HG02973 (cell line): ENCODE measurements around the gene ARHGAP44.

Source experiments
- ATAC-seq: cut with Tn5 transposase; IDR thresholded peaks from one replicate; pipeline ENCODE4 v1.9.1; 2021; ENCODE audit warnings: moderate library complexity; ENCODE audit not compliant: unreplicated experiment

The ARHGAP44 gene

GRCh38 chr17:12990041-12990808, 200.9 kb downstream of the ARHGAP44 start:
- ATAC-seq: no peak

- no peak for ATAC-seq
These were observed 201.6 kb downstream of the ARHGAP44 start for GRCh38 chr17:12990926-12991325.

GRCh38 chr17:12992676-12993075, 203.4 kb downstream of the ARHGAP44 start:
- no peak for ATAC-seq

DNA sequence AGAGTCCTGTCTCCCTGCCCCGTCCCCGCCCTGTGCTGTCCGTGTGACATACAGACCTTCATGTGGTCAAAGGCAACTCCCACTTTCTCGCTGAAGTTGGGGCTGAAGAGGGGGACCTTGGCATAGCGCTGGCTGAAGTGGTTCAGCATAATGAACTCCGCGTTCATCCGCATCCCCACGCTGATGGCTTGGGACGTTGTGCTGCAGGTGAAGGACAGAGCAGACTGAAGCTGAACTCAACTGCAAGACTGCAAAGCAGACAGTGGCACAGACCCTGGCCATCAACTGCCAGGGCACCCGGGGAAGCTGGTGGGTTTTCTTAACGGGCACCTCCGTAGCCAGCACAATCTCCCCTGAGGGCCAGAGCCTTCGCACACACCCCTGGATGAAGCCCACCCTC, 204.3 kb downstream of the ARHGAP44 start:
- no peak for ATAC-seq

DNA sequence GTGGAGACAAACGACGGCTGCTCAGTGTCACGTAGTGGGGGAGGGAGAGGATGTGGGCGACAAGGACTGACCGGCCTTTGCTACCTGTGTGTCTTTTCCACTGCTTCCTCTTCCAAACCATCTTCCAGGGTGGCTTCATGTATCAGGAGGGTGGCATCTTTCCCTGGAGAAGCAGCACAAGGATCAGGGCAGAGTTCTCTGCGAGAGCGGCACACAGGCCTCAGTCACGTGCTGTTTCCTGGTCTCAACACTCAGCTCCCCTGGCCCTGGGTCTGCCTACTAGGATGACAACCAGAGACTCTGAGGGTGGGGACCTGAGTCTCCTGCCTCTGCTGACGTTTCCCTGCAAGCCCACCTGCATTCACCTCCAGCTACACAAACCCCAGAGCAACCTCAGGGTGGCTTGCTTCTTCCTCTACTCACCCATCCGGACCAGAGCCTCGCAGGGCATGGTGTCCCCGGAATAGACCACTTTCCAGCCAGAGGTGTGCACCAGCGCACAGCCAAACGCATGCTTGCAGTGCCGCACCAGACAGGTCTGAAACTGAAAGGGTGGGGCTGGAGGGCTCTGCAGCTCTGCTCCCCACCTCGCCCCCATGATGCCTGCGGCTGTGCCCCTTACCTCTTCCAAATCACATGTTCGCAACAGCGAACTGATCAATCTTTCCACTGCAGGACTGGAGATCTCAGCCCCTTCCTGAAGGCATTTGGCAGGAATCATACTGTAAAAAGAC, 205.2 kb downstream of the ARHGAP44 start:
- ATAC-seq: no peak

- no peak for ATAC-seq
These were observed 206.0 kb downstream of the ARHGAP44 start for GRCh38 chr17:12995106-12995895.

DNA sequence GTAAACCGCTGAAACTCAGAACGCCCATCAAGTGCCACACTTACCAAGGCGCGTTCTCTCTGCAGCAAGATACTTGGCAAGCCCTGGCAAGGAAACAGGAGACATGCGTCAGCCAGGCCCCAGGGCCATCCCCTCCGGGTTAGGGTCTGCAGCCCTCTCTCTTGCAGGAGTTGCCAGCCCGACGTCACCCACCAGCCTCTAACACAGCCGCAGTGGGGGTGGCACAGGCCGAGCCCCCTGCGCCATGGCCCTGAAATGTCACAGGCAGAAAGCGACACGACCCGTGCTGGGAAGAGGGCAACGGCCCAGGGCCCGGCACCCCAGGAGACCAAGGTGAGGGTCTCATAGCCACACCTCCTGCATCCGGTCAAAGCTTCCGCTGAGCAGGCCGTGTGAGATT, 206.6 kb downstream of the ARHGAP44 start:
- ATAC-seq: no peak

- ATAC-seq: no peak
These were observed 207.1 kb downstream of the ARHGAP44 start for GRCh38 chr17:12996357-12996756.

GRCh38 chr17:12996941-12997340, 207.6 kb downstream of the ARHGAP44 start:
- no peak for ATAC-seq

GRCh38 chr17:12998461-12998860, 209.2 kb downstream of the ARHGAP44 start:
- no peak for ATAC-seq

DNA sequence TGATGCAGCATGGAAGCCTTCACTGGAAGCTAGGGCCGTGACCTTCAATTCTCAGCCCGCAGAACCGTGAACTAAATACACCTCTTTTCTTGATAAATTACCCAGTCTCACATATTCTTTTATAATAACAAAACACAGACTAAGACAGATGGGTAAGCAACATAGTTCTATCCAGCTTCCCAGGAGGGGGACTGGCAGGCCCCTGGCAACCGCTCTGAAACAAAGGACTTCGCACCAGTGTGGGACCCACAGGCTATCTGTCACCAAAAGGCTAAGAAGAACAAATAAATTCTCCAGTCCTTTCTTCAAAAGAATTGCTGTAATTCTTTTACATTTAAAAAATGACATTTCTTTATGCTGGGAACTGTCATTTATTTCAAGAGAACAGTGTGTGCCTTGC, 209.6 kb downstream of the ARHGAP44 start:
- ATAC-seq: no peak

DNA sequence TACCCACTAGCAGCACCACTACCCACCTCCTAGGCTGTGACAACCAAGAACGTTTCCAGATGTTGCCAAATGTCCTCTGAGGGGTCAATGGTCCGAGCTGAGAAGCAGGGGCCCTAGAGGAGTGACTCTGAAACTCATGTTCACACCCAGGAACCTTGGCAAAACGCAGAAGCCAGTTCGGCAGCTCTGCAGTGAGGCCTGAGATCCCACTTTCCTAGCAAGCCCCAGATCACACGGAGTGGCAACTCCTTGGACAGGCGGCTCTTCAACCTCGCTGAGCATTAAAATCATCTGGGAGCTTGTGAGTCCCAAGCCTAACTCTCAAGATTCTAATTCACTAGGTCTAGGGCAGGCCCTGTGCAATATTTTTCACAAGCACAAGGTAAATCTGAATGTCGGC, 211.3 kb downstream of the ARHGAP44 start:
- no peak for ATAC-seq

GRCh38 chr17:13001991-13002615, 212.8 kb downstream of the ARHGAP44 start:
- ATAC-seq: no peak

- ATAC-seq: no peak
These were observed 213.6 kb downstream of the ARHGAP44 start for GRCh38 chr17:13002761-13003453.

- ATAC-seq: no peak
These were observed 214.2 kb downstream of the ARHGAP44 start for GRCh38 chr17:13003454-13003851.

DNA sequence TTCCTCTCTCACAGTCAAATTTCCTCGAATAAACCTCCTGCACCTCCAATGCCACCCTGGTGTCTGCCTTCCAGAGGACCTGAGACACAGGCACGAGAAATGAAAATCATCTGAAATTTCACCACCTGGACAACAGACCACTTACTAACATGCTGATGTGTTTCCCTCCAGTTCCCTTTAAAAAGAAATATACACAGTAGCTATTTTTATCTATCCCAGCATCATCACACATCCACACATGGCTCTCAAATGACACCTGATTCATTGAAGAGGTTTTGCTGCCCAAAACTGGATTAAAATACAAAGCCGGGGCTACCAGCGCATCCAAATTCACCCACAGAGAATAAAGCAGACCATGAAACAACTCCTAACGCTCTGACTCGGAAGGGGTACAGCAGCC, 214.6 kb downstream of the ARHGAP44 start:
- no peak for ATAC-seq

DNA sequence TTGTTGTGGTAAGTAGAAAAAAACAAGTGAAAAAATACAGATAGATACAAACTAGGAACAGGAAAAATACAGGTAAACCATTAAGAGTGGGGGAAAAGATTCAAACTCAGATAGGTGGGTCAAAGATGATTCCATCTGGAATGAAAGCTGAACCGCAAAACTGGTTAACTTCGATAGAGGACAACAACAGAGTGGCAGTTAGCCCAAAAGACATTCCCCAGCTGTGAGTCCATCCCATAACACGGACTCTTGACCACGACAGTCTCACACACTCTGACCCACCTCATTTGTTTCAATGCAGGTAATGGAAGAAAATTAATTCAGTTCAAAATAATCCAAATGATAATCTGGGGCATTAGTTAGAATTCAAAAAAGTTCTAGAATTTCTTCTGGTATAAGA, 215.0 kb downstream of the ARHGAP44 start:
- no peak for ATAC-seq

DNA sequence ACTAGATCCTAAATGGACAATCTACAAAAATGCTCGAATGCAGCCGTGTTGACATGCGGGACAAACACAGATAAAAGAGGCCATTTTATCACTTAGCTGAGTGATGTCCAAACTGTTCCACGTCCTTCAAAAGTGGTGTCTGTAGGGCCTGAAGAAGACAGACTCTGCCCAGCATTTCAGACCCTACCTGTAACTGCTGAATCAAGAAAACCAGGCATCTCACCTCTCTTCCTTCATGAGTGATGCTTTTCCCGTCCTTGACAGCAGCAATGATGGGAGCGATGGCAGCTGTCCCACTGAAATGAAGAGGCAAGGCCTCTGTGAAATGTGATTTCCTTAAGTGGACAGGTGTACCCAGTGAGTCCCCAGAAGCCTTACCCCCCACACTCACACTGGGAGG, 216.2 kb downstream of the ARHGAP44 start:
- no peak for ATAC-seq

DNA sequence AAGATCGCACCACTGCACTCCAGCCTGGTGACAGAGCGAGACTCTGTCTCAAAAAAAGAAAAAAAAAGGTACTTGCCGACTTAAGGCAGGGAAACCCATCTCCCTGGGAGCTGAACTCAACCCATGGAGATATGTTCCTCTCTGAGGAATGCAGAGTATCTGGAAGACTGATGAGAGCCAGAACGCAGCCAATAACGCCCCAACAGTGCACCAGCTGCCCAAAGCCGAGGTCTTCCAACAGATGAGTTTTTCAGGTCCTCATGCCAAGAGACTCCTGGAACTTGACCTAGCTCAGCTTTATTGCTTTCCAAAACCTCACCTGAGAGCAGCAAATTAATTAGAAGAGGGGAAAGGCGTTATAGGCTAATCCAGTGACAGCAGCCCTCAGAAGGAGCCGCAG, 219.2 kb downstream of the ARHGAP44 start:
- ATAC-seq: no peak

DNA sequence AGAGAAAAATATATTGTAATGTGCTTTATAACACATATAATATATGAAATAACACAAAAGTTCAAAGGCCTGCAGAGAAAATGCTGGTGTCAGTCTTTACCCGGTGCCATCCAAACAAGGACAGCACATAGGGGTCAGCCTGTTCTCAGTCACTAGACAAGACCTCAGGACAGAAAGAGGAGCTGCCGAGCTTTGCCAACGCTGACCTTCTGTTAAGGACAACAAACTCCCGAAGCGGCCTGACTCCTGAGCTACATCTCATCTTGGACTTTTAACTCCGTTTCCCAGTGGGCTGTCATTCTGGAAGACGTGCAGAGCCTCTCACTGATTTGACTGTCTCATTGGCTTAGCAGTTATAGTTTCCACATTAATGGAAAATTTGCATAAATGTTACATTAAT, 221.7 kb downstream of the ARHGAP44 start:
- ATAC-seq: no peak

GRCh38 chr17:13014801-13015200, 225.5 kb downstream of the ARHGAP44 start:
- ATAC-seq: no peak
